Tibial nerve (tissue), 4 donors: ENCODE results near the gene ARL17B. TPM values are rescaled to one million over a fixed set of nuclear protein-coding genes. Genes with fewer than 3 reads are reported as not detected.
A peak's percentile ranks its signal among the peaks of the same experiment; 100 is the strongest.
"Not testable (repeated sequence)": the region's sequence is repeated elsewhere in the genome, so short reads cannot be mapped to it uniquely, and the experiment has no call there.

Source experiments
- DNase-seq, 2 donors: peaks; one replicate each; pipeline ENCODE4 v3.0.0-alpha.2; 2019; ENCODE audit warnings: low spot score in 2 of 2
- H3K27ac ChIP-seq, 4 donors: fragments of 200-600 bp; sonication (generic) in 3 of 4; one replicate each; pipeline ENCODE4 v1.5.1; 2017 to 2019; ENCODE audit warnings: mild to moderate bottlenecking in 1 of 4
- H3K27me3 ChIP-seq, 2 donors: fragments of 200-600 bp; sonication (generic) in 1 of 2; one replicate each; pipeline versions ENCODE4 v1.5.1 to v1.6.0; 2017 to 2019
- H3K36me3 ChIP-seq, 3 donors: fragments of 200-600 bp; sonication (generic); one replicate each; pipeline ENCODE4 v1.5.1; 2018 to 2019
- H3K4me1 ChIP-seq, 4 donors: fragments of 200-600 bp; sonication (generic) in 3 of 4; one replicate each; pipeline ENCODE4 v1.5.1; 2017 to 2019
- H3K4me3 ChIP-seq, 4 donors: fragments of 200-600 bp; sonication (generic) in 3 of 4; one replicate each; pipeline ENCODE4 v1.5.1; 2017 to 2019; ENCODE audit warnings: mild to moderate bottlenecking in 1 of 4, moderate library complexity in 1 of 4
- H3K9me3 ChIP-seq, 4 donors: fragments of 200-600 bp; sonication (generic) in 3 of 4; one replicate each; pipeline ENCODE4 v1.5.1; 2017 to 2019
- WGBS, 2 donors: methylation state at CpG; one replicate each; pipeline ENCODE4 v1.1.5; 2018; 5-methylcytosine and 5-hydroxymethylcytosine counted together
- small RNA-seq: library from RNA; depleted of rRNA; stranded (forward); fragments of <200 nt; gene quantifications from one replicate; pipeline ENCODE3, GENCODE V24; 2016
- total RNA-seq, 4 donors: library from RNA; depleted of rRNA; stranded (reverse); fragments of >200 nt; gene quantifications; one replicate each; pipeline ENCODE4 v1.1.0, GENCODE V29; 2016

The ARL17B gene
- total RNA-seq, 4 donors from 2014 or later: 2.1 to 27.8 (median 11.8) TPM

DNA sequence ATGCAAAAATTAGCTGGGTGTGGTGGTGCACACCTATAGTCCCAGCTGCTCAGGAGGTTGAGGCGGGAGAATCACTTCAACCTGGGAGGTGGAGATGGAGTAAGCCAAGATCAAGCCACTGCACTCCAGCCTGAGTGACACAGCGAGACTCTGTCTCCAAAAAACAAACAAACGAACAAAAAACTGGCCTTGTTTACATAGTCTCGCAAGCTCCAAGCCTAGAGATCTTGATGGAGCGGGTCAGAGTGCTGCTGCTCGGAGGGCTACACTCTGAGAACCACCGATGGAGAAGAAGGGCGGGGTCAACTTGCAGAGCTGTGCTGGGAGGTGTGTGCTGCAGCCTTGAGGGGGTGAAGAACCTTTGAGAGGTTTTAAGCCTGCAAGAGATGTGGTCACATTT is 130.2 kb downstream of the ARL17B start:
- not testable (repeated sequence) for DNase-seq

DNA sequence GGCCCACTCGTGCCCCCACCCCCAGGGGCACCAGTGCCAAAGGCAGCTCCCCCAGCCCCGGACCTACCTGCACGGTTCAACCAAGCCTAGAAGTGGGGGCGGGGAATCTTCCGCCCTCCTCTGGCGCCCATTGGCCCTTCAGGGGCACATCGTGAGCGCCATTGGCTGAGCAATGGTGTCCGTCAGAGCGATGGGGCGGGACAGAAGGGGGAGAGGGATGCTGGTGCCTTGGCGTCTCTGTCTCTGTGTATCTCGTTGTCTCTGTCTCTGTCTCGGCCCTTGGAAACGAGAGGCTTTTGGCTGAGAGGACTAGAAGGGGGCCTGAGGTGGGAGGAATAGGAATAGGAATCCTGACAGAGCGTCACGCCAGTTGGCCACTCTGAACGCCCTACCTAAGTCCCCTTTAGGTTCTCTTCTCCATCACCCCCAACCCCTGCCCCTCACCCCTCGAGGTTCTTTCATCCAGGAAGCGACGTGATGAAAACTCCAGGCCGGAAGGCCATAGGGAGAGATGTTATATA is 136.2 kb downstream of the ARL17B start:
- peak overlapping the region; percentile 51 to 68 (median 62) for H3K4me3 ChIP-seq
- not testable (repeated sequence) for H3K27me3 ChIP-seq, H3K36me3 ChIP-seq, H3K4me1 ChIP-seq, H3K9me3 ChIP-seq
- 0 to 1% methylated on average over 14 to 16 of the region's 22 CpGs for WGBS, 2 donors
- peak overlapping the region in 3 of 4 donors; percentile 45 to 76 (median 55) for H3K27ac ChIP-seq
- DNase-seq: peak; percentile 84 to 94

More for the DNA sequence above, 130.2 kb downstream of the ARL17B start:
- 86 to 89% methylated on average over 8 of the region's 8 CpGs for WGBS, 2 donors
- H3K4me1 ChIP-seq, H3K4me3 ChIP-seq, H3K36me3 ChIP-seq, H3K9me3 ChIP-seq, H3K27ac ChIP-seq, H3K27me3 ChIP-seq: not testable (repeated sequence)

DNA sequence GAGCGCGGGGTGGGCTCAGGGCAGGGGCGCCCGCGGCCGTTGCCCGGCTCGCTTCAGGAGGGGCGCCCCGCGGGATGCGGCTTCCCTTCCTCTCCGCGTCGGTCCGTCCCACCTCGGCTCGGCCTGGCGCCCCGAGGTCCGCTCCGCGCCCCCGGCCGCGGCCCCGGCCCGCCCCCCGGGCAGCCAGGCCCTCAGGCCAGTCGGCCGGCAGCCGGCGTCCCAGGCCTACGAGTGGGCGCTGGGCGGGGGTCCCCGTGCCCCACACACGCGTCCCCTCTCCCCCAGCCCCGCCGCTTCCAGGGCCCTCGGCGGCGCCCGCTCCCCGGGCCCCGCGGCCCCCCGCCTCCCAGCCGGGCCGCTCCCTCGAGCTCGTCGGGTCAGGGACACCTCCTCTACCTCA is 136.7 kb downstream of the ARL17B start:
- peak overlapping the region in 3 of 4 donors; percentile 45 to 76 (median 55) for H3K27ac ChIP-seq
- not testable (repeated sequence) for DNase-seq

More for the DNA sequence above, 136.7 kb downstream of the ARL17B start:
- not testable (repeated sequence) for H3K36me3 ChIP-seq, H3K27me3 ChIP-seq, H3K4me1 ChIP-seq, H3K9me3 ChIP-seq
- H3K4me3 ChIP-seq: peak overlapping the region; percentile 51 to 68 (median 62)
- WGBS, 2 donors: no CpG with 5 or more reads among the region's 54 CpGs

Small RNA genes lying within 50 kb of the gene (small RNA-seq; reads per million reads assigned to genes)
- not detected for gene RN7SL656P

Other genes starting within 250 kb of the ARL17B start
- gene KANSL1, start 168.3 kb downstream of the ARL17B start, total RNA-seq: 100 to 1,000 TPM in 2 of 4 donors, 10 to 100 TPM in 2; 91.3 to 120 (median 105) TPM
- gene LRRC37A, start 66.6 kb downstream of the ARL17B start, total RNA-seq: 1 to 10 TPM; 1.8 to 4.3 (median 3.2) TPM
- 10 to 100 TPM in 3 of 4 donors, 1 to 10 TPM in 1; 8.6 to 24.6 (median 18.0) TPM for gene LRRC37A2, start 150.7 kb upstream of the ARL17B start, total RNA-seq
- gene ARL17A, start 217.9 kb upstream of the ARL17B start, total RNA-seq: 10 to 100 TPM; 10.9 to 17.7 (median 13.7) TPM
- 10 to 100 TPM; 14.9 to 31.8 (median 18.7) TPM for gene NSF, start 228.9 kb upstream of the ARL17B start, total RNA-seq